H7 (cell line): ENCODE results near the gene SHB. TPM values are rescaled to one million over a fixed set of nuclear protein-coding genes. Genes with fewer than 3 reads are reported as not detected.
"Not testable (repeated sequence)": the region's sequence is repeated elsewhere in the genome, so short reads cannot be mapped to it uniquely, and the experiment has no call there.

ENCODE experiments used
- DNase-seq: peaks from one replicate; pipeline ENCODE4 v3.0.0; 2012
- H3K27me3 ChIP-seq: 2 replicates; pipeline ENCODE4 v1.6.0; 2011; ENCODE audit warnings: mild to moderate bottlenecking, low read length; ENCODE audit not compliant: control insufficient read depth, insufficient read depth
- H3K36me3 ChIP-seq: replicated peaks from 2 replicates; pipeline ENCODE4 v1.5.1; 2011; ENCODE audit warnings: low read length; ENCODE audit not compliant: control insufficient read depth, insufficient read depth
- H3K4me3 ChIP-seq: 2 replicates; pipeline ENCODE4 v1.5.1; 2011; ENCODE audit warnings: low read depth, mild to moderate bottlenecking, control low read depth, low read length, moderate library complexity; ENCODE audit not compliant: insufficient read depth
- total RNA-seq: library from RNA; depleted of rRNA; stranded (reverse); fragments of >200 nt; shearing (Covaris generic); gene quantifications from 2 replicates; pipeline ENCODE4 v1.2.3, GENCODE V29; 2014

Gene SHB
- total RNA-seq, 1 experiment from 2014 or later = 18.0 TPM

DNA sequence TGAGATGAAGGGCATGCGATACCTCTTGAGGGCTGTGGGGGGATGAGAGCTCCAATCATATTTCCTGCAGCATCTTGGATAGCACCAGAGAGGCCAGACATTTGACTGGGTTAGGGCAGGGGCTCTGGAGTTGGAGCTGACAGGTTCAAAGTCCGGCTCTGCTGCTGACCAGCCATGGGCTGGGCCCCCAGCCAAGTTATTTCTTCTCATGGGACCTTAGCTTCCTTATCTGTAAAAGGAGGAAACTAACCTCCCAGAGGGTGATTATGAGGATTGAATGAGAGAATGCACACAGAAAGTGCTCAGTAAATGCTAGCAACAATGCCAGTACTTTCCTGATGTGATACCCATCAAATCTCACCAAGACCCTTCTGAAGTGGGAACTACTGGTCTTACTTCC is 99.9 kb downstream of the SHB start:
- no peaks in the 10 kb centered on the region for H3K27me3 ChIP-seq
- DNase-seq = no peak
- H3K4me3 ChIP-seq = no peak overlapping the region
- no peaks in the 10 kb centered on the region for H3K36me3 ChIP-seq

DNA sequence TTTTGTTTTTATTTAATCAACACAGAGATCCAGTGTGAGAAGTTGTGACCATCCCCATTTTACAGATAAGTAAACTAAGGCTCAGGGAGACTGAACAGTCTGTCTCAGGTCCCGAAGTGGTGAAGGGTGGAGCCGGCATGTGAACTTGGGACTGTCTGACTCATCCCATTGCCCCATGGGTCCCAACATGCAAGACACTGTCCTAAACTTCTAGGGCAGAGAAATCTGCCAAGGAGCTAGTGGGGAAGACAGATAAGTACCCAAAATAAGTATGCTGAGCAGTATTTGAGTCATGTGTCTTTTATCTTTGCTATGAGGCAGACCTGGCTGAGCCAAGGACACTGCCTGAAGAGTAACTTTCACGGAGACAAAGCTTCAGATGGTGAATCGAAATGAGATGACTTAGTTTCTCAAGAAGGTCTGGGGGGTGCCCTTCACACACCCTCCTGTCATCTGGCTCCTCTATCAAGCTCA is 100.8 kb downstream of the SHB start:
- H3K4me3 ChIP-seq = no peak overlapping the region
- no peaks in the 10 kb centered on the region for H3K36me3 ChIP-seq
- no peak for DNase-seq
- no peaks in the 10 kb centered on the region for H3K27me3 ChIP-seq

DNA sequence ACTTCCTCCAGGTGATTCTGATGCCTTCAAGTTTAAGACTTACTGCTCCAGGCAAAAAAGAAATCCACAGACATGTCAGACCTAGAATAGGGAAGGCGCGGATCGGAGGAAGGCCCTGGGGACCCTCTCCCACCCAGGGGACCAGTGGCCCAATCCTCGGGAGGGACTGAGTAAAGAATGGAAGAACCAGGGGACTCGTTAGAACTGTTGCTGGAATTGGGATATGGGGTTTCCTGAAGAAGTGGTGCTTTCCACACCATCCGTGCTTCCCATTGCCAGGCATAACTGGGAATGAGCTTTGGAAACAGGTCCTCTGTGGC is 101.3 kb downstream of the SHB start:
- no peaks in the 10 kb centered on the region for H3K36me3 ChIP-seq
- no peaks in the 10 kb centered on the region for H3K27me3 ChIP-seq
- H3K4me3 ChIP-seq = no peak overlapping the region
- no peak for DNase-seq

DNA sequence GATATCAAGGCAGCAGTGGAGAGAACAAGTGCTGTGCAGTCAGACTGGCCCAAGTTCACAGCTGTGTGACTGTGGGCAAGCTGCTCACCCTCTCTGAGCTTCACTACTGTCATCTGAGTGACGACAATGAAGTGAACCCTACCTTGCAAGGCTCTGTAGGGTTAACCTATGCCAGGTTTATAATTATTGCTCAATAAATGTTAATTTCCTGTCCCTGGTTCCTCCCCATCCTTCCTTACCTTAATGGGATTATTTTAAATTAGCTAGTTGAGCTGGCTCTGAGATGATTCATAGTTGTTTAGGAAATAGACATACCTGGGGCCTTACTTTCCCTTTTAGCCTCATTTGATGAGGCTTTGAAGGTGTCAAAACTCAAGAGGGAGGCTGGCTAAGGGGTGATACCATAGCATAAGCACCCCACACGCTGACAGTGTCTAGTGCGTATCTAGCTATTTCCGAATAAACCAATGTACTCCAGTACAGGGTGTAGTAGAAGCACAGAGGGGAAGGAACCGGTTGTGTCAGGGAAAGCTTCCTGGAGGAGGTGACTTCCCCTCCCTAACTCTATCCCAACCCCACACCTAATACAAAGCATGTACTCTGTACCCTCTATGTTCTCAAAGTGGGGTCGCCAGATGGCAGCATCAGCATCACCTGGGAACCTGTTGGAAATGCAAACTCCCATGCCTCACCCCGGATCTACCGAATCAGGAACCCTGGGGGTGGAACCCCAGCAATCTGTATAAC is 101.8 kb downstream of the SHB start:
- Histone ChIP-seq H3K4me3 (no peak overlapping the region), H3K27me3 (no peaks in the 10 kb centered on the region), H3K36me3 (no peaks in the 10 kb centered on the region)
- DNase-seq = no peak

DNA sequence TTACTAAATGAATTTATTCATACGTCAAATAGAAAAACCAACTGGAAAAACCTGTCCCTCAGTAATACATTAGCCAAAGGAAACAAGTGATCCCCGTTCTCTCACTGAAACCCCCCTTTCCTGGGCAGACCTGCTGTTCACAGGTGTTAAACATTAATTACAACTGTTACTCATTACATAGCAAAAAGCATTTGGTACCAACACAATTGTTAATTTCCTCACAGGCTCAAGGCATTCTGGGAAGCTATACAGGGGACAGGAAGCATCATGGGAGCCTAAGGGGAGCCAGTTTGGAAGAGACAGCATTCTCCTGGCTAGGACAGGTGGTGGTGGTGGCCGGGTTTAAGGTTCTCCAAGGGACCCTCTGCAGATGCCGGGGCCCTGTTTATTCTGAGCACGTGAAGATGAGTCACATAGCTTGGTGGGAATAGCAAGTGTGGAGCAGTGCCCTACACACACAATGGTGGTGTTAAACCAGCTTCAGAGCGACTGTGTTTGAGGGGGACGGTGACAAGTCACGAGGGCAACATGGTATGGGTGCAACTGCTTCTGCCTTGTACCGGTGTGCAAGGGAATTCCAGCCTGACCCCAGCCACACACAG is 102.5 kb downstream of the SHB start:
- H3K4me3 ChIP-seq = no peak overlapping the region

DNA sequence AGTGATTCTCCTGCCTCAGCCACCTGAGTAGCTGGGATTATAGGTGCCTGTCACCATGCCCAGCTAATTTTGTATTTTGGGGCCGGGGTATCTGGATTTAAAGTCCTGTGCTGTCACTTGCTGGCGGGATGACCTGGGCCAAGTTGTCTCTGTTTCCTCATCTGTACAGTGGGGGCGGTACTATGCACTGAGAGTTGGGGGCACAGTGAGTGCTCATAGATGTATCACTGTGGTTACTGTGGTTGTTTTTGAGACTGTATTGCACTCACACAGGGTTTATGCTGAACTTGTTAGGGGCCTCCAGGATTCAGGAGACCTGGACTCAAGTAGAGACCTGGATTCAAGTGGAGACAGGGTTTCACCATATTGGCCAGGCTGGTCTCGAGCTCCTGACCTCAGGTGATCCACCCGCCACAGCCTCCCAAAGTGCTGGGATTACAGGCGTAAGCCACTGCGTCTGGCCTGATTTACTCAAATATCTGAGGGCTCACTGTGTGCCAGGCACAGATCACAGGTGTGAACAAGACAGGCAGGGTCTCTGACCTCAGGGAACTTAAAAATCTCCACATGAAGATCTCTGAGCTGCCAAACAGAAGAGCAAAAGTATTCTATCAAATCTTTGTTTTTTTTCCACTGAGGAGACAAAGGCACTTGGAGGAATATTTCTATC is 103.2 kb downstream of the SHB start:
- not testable (repeated sequence) for H3K27me3 ChIP-seq, DNase-seq, H3K4me3 ChIP-seq, H3K36me3 ChIP-seq

More for the DNA sequence above, 102.5 kb downstream of the SHB start:
- no peak for DNase-seq
- Histone ChIP-seq H3K36me3 (no peaks in the 10 kb centered on the region), H3K27me3 (no peaks in the 10 kb centered on the region)

DNA sequence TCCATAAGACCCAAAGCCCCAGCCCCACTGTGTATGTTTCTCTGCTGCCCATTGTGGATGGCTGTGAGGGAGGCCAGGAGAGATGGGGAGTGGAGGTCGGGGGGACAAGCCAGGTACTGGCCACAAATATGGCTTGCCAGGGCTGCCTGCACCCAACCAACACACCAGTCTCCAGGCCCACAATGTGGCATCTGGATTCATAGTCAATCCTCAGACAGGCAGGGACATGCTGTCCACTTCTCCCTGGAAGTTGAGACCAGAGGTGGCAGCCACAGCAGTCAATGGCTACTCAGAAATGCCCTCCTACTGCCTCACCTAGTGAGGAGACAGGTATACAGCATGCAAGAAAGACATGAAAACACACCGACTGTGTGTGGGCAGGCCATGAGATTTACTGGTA is 103.9 kb downstream of the SHB start:
- Histone ChIP-seq H3K27me3 (no peaks in the 10 kb centered on the region), H3K4me3 (no peak overlapping the region), H3K36me3 (no peaks in the 10 kb centered on the region)
- DNase-seq = no peak

DNA sequence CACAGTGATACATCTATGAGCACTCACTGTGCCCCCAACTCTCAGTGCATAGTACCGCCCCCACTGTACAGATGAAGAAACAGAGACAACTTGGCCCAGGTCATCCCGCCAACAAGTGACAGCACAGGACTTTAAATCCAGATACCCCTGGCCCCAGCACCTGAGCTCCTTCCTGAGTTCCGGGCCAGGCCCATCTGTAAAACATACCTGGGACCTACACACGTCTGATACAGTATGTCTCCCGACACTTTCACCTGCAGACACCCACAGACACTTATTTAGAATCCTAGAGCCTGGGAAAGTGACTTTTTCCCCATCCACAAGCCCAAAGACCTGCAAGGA is 104.3 kb downstream of the SHB start:
- Histone ChIP-seq H3K27me3 (no peaks in the 10 kb centered on the region), H3K4me3 (no peak overlapping the region), H3K36me3 (no peaks in the 10 kb centered on the region)
- DNase-seq = no peak

DNA sequence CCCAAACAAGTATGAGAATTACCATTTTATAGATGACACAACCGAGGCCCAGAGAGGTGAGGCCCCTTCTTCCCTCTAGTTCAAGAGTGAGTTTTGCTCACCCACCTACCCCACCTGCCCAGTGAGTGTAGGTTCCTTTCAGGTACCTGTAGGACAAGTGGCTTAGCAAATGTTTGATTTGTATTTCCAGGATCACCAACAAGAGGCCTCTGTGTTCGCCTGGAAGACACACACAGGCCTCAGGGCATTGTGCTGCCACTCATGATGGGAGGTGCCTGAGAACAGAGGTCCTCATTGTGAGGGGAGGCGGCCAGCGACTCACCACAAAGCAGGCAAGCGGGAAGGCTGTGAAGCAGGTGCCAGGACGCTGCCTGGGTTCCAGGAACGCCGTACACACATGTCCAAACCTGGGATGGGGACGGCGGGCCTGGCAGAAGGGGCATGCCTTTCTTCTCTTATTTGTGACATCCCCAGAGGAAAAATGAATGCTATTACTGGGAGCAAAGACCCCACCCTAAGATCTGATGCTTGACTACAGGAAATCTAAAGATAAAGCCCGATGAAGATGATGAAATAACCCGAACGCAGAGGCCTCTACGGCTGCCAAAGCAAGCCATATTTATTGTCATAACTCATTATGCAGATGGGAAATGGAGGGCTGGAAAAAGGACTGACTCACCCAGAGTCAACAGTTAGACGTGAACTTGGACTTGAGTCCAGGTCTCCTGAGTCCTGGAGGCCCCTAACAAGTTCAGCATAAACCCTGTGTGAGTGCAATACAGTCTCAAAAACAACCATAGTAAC is 104.9 kb downstream of the SHB start:
- Histone ChIP-seq H3K36me3 (no peaks in the 10 kb centered on the region), H3K4me3 (no peak overlapping the region), H3K27me3 (no peaks in the 10 kb centered on the region)
- DNase-seq = no peak

DNA sequence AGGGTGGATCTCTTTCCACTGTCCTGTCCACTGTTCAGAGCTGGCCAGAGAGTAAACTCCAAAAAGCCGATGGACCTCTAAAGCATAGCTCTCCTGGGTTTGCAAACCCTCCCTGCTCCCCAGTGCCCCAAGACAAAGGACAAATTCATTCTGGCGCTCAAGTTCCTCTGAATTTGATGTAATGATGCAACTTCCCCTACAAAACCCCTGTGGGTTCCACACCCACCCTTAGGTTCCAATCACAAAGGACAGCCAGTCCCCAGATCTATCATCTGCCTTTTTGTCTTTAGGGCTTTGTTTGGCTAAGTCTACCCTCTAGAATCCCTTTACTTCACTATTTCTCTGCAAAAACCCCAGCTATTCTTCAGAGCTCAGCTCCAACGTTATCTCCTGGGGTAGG is 107.7 kb downstream of the SHB start:
- H3K27me3 ChIP-seq = no peaks in the 10 kb centered on the region
- H3K36me3 ChIP-seq = no peaks in the 10 kb centered on the region
- DNase-seq = no peak
- H3K4me3 ChIP-seq = no peak overlapping the region

DNA sequence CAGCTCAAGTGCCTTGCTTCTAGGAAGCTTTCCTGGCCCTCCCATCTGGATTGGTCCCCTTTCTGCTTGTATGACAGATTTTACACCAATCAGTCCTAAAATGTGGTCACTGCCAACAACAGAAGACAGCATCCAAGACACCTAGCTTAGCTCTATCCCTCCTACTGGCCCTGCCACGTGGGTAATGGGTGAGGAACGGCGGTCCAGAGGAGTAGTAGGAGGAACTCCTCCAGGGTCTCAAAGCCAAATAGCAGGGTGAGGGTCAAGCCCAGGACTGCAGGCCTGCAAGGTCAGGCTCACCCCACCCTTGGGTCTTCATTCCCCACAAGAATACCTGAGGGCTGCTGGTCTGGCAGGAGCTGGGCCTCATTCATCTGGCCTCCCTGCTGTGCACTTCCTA is 108.4 kb downstream of the SHB start:
- no peaks in the 10 kb centered on the region for H3K27me3 ChIP-seq
- no peaks in the 10 kb centered on the region for H3K36me3 ChIP-seq
- H3K4me3 ChIP-seq = no peak overlapping the region
- no peak for DNase-seq

DNA sequence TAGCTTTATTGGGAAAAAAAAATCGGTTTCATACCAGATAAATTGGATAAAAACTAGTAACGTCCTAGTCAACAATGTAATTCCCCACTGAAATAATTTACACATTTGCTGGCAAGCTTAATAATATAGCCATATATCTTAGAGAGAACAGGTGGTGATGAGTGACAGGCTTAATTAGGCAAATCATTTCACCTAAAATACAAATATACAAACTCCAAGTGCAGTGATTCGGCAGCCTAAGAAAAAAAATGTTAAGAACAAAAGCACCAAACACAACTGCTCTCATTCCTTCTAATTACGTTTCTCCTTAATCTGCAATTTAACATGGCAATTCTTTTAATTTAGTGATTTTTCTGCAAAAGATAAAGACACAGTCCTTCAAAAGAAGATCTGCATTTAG is 109.1 kb downstream of the SHB start:
- no peak for DNase-seq
- Histone ChIP-seq H3K36me3 (no peaks in the 10 kb centered on the region), H3K4me3 (no peak overlapping the region), H3K27me3 (no peaks in the 10 kb centered on the region)

DNA sequence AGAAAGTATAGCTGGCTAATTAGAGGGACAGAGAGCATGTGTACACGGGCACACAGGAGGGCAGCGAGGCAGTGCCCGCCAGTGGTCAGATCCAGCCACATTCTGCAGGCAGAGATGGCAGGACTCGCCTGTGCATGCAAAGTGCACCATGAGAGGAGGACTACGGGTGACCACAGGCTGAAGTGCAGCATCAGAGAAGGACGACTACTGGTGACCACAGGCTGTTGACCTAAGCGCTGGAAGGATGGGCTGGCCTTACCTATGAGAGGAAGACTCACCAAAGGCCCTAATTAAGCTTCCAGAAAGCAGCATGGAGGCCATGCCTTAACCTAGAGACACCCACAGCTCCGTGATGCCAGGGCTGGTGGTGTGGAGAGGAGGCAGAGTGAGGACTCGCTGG is 110.9 kb downstream of the SHB start:
- no peak overlapping the region for H3K4me3 ChIP-seq
- DNase-seq = no peak
- H3K36me3 ChIP-seq = no peaks in the 10 kb centered on the region; the same call in 1 of the 2 replicates
- H3K27me3 ChIP-seq = no peaks in the 10 kb centered on the region

DNA sequence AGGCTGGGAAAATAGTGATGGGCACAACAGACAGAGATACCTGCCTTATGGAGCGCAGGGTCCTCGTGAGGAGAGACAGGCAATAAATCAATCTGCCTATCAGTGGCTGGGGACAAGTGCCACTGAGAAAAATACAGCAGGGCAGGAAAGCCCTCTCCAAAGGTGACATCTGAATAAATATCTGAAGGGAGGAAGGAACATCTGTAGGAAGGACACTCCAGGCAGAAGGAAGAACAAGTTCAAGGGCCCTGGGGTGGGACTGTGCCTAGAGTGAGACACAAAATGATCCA is 111.4 kb downstream of the SHB start:
- Histone ChIP-seq H3K27me3 (no peaks in the 10 kb centered on the region), H3K36me3 (no peaks in the 10 kb centered on the region; the same call in 1 of the 2 replicates), H3K4me3 (no peak overlapping the region)
- DNase-seq = no peak
